Esophagus squamous epithelium (tissue), 4 donors: ENCODE results near the gene ZNF808.
A peak's percentile ranks its signal among the peaks of the same experiment; 100 is the strongest.

ENCODE experiments used
- CTCF ChIP-seq, 6 experiments: fragments of 450-650 bp in 4 of 6; fragments of 200-600 bp in 2 of 6; sonication (generic) in 2 of 6; IDR thresholded peaks; one replicate each; pipeline ENCODE4 v1.5.1; 2016 to 2019; ENCODE audit warnings: antibody characterized with exemption in 6 of 6, mild to moderate bottlenecking in 4 of 6, moderate library complexity in 4 of 6
- POLR2A ChIP-seq, 4 donors: fragments of 450-650 bp; IDR thresholded peaks; one replicate each; pipeline ENCODE4 v1.6.1; 2017; ENCODE audit warnings: antibody characterized with exemption in 4 of 4, mild to moderate bottlenecking in 4 of 4, moderate library complexity in 3 of 4

- TF ChIP-seq CTCF (IDR thresholded peaks at IDR 0.05) (peak in 3 of 6 experiments; percentile 6 to 40 (median 15)), POLR2A (IDR thresholded peaks at IDR 0.05) (peak in 1 of 4 donors; percentile 42)
Measured at GRCh38 chr19:52535771-52536447, 8.4 kb downstream of the ZNF808 start.
